IMR-90 (cell line): ENCODE measurements around the gene CEACAM20. TPM values are rescaled to one million over a fixed set of nuclear protein-coding genes. Genes with fewer than 3 reads are reported as not detected.
"Not testable (repeated sequence)": the region's sequence is repeated elsewhere in the genome, so short reads cannot be mapped to it uniquely, and the experiment has no call there.

ENCODE experiments used
- ATAC-seq: fragments of 200-7000 bp; cut with Tn5 transposase; 2 replicates; pipeline ENCODE4 v1.9.1; 2020; ENCODE audit warnings: low read depth, mild to moderate bottlenecking, moderate library complexity
- BruUV-seq: library from RNA; stranded (reverse); fragments of 400-500 nt; replicated peaks from 2 replicates; lab custom pipeline; 2021; lab: Mats Ljungman, UMichigan
- CTCF ChIA-PET: fragments of 300-600 bp; formaldehyde crosslinking; extraction: SDS; loops from one replicate; lab custom pipeline; 2021; ENCODE audit warnings: antibody characterized with exemption; lab: Yijun Ruan, JAX
- POLR2A ChIA-PET: fragments of 300-600 bp; sonication (Branson Sonifier 250); formaldehyde crosslinking; loops from one replicate; lab custom pipeline; 2022; ENCODE audit warnings: antibody characterized with exemption; ENCODE audit not compliant: unreplicated experiment; lab: Charles Lee
- DNase-seq: peaks from one replicate; pipeline ENCODE4 v3.0.0; 2013
- H2AFZ ChIP-seq: replicated peaks from 2 replicates; pipeline ENCODE3; 2013; ENCODE audit warnings: low read length, mild to moderate bottlenecking; ENCODE audit not compliant: poor library complexity
- H2AK5ac ChIP-seq: 2 replicates; pipeline ENCODE4 v1.6.1; 2013; ENCODE audit warnings: low read depth, low read length, inconsistent platforms
- H2AK9ac ChIP-seq: replicated peaks from 2 replicates; pipeline ENCODE3; 2013; ENCODE audit warnings: mild to moderate bottlenecking, low read depth, low read length, moderate library complexity; ENCODE audit not compliant: poor library complexity
- H2BK120ac ChIP-seq: 2 replicates; pipeline ENCODE4 v1.6.1; 2013; ENCODE audit warnings: low read depth, low read length, inconsistent platforms
- H2BK15ac ChIP-seq: 3 replicates; pipeline ENCODE4 v1.6.1; 2013; ENCODE audit warnings: low read depth, low read length, inconsistent platforms
- H2BK20ac ChIP-seq: 2 replicates; pipeline ENCODE4 v1.6.1; 2013; ENCODE audit warnings: low read depth, mild to moderate bottlenecking, inconsistent platforms, low read length, moderate library complexity
- H2BK5ac ChIP-seq: 2 replicates; pipeline ENCODE4 v1.6.1; 2013; ENCODE audit warnings: mild to moderate bottlenecking, low read depth, low read length, inconsistent platforms; ENCODE audit not compliant: poor library complexity, severe bottlenecking
- H3K14ac ChIP-seq: replicated peaks from 2 replicates; pipeline ENCODE4 v1.6.1; 2013; ENCODE audit warnings: low read depth, low read length, inconsistent platforms
- H3K18ac ChIP-seq: 2 replicates; pipeline ENCODE4 v1.6.1; 2013; ENCODE audit warnings: low read depth, low read length, control low read depth
- H3K23ac ChIP-seq: 2 replicates; pipeline ENCODE4 v1.6.1; 2013; ENCODE audit warnings: low read depth, low read length, inconsistent platforms
- H3K27ac ChIP-seq: 2 replicates; pipeline ENCODE4 v1.5.1; 2013; ENCODE audit warnings: mild to moderate bottlenecking, control low read depth, low read length; ENCODE audit not compliant: insufficient read depth
- H3K27me3 ChIP-seq: 2 replicates; pipeline ENCODE4 v1.6.1; 2013; ENCODE audit warnings: low read length; ENCODE audit not compliant: control insufficient read depth, insufficient read depth
- H3K36me3 ChIP-seq: 2 replicates; pipeline ENCODE4 v1.6.1; 2013; ENCODE audit warnings: low read length, mixed read lengths; ENCODE audit not compliant: control insufficient read depth, insufficient read depth
- H3K4ac ChIP-seq: 2 replicates; pipeline ENCODE4 v1.6.1; 2013; ENCODE audit warnings: low read depth, low read length, inconsistent platforms
- H3K4me1 ChIP-seq: 2 replicates; pipeline ENCODE4 v1.6.1; 2013; ENCODE audit warnings: low read length, mixed read lengths; ENCODE audit not compliant: control insufficient read depth, insufficient read depth
- H3K4me2 ChIP-seq: 2 replicates; pipeline ENCODE4 v1.6.1; 2013; ENCODE audit warnings: low read depth, mild to moderate bottlenecking, control low read depth, low read length, moderate library complexity
- H3K4me3 ChIP-seq: 2 replicates; pipeline ENCODE4 v1.5.1; 2013; ENCODE audit warnings: low read depth, mild to moderate bottlenecking, control low read depth, low read length, moderate library complexity; ENCODE audit not compliant: insufficient read depth
- H3K56ac ChIP-seq: 2 replicates; pipeline ENCODE4 v1.6.1; 2013; ENCODE audit warnings: low read length, inconsistent platforms; ENCODE audit not compliant: insufficient read depth; ENCODE audit errors: extremely low read depth
- H3K79me1 ChIP-seq, 2 experiments: 2 replicates each; pipeline ENCODE4 v1.6.1; 2013; ENCODE audit warnings: low read length in 2 of 2, inconsistent platforms in 1 of 2, low read depth in 1 of 2
- H3K9ac ChIP-seq: 2 replicates; pipeline ENCODE4 v1.6.1; 2013; ENCODE audit warnings: low read depth, low read length, control low read depth
- H3K9me1 ChIP-seq: 2 replicates; pipeline ENCODE4 v1.6.1; 2013; ENCODE audit warnings: low read length, inconsistent platforms; ENCODE audit not compliant: insufficient read depth
- H3K9me3 ChIP-seq: 2 replicates; pipeline ENCODE4 v1.6.1; 2013; ENCODE audit warnings: low read length; ENCODE audit not compliant: control insufficient read depth, insufficient read depth
- H4K20me1 ChIP-seq: 2 replicates; pipeline ENCODE4 v1.6.1; 2013; ENCODE audit warnings: low read length, inconsistent platforms; ENCODE audit not compliant: insufficient read depth
- H4K5ac ChIP-seq: 2 replicates; pipeline ENCODE4 v1.6.1; 2013; ENCODE audit warnings: mild to moderate bottlenecking, low read depth, low read length, control low read depth
- H4K8ac ChIP-seq, 2 experiments: 2 replicates each; pipeline ENCODE4 v1.6.1; 2013; ENCODE audit warnings: low read depth in 2 of 2, low read length in 2 of 2, control low read depth in 1 of 2, inconsistent platforms in 1 of 2
- H4K91ac ChIP-seq: 2 replicates; pipeline ENCODE4 v1.6.1; 2013; ENCODE audit warnings: low read depth, low read length, inconsistent platforms; ENCODE audit not compliant: insufficient read depth
- WGBS, 2 experiments: methylation state at CpG; one replicate each; pipeline versions ENCODE4 v1.1.5 to v1.1.7; 2013; ENCODE audit warnings: missing lambda C conversion rate in 2 of 2; ENCODE audit not compliant: insufficient read length in 1 of 2; ENCODE audit errors: extremely low coverage in 2 of 2; 5-methylcytosine and 5-hydroxymethylcytosine counted together
- dilution Hi-C: fragments of 300-500 bp; cut with HindIII; formaldehyde crosslinking; loops from one replicate; pipeline ENCODE4 v1.14.3; 2018; ENCODE audit warnings: low sequenced_read_pairs; ENCODE audit not compliant: unreplicated experiment
- in situ Hi-C: fragments of 300-500 bp; cut with MboI; formaldehyde crosslinking; loops from 3 replicates; pipeline ENCODE4 v1.14.3; 2019; ENCODE audit warnings: low sequenced_read_pairs, inconsistent platforms, mixed read lengths
- intact Hi-C: fragments of 100-400 bp; cut with micrococcal nuclease; formaldehyde crosslinking; loops from 2 replicates; pipeline ENCODE4 v1.10.0; 2022
- polyA plus RNA-seq, 3 experiments: library from polyadenylated mRNA; depleted of rRNA; stranded (reverse); fragments of >200 nt; gene quantifications; 2 replicates each; pipeline ENCODE4 v1.2.3, GENCODE V29; 2012; ENCODE audit warnings: low replicate concordance in 1 of 3
- total RNA-seq: library from RNA; depleted of rRNA; stranded (reverse); fragments of >200 nt; gene quantifications from 2 replicates; pipeline ENCODE4 v1.2.3, GENCODE V29; 2012

CEACAM20 gene
- total and polyA plus RNA-seq, 2 of the 4 experiments (the other 2 are of a cell fraction) = not detected

GRCh38 chr19:44550976-44551375, 21.5 kb upstream of the CEACAM20 start:
- H3K9me3 ChIP-seq, H2BK120ac ChIP-seq, H3K14ac ChIP-seq, H2BK20ac ChIP-seq, H2BK5ac ChIP-seq, DNase-seq, H3K4me1 ChIP-seq, H3K9me1 ChIP-seq, H3K4ac ChIP-seq, H2AK9ac ChIP-seq, H3K36me3 ChIP-seq, H3K27ac ChIP-seq, dilution Hi-C loops, POLR2A ChIA-PET, H4K91ac ChIP-seq, H3K56ac ChIP-seq, H3K18ac ChIP-seq, H4K20me1 ChIP-seq, H3K4me3 ChIP-seq, BruUV-seq, H3K27me3 ChIP-seq, H3K4me2 ChIP-seq, H3K9ac ChIP-seq, ATAC-seq, H4K5ac ChIP-seq, H2BK15ac ChIP-seq, H2AK5ac ChIP-seq, CTCF ChIA-PET, H4K8ac ChIP-seq, H3K79me1 ChIP-seq, intact Hi-C loops, H3K23ac ChIP-seq, H2AFZ ChIP-seq: not testable (repeated sequence)
- WGBS, 2 experiments = 99% methylated on average over 16 of the region's 37 CpGs; no CpG with 5 or more reads in 1 of the 2 experiments
- in situ Hi-C loops = loop anchor here (25.0 kb wide), 1 partner anchor 236 kb away; the partner anchor contains the start of gene CBLC
